WERI-Rb-1 (cell line): Measurements from ENCODE around the gene MMP11.

Experiments used
- DNase-seq: peaks from one replicate; pipeline ENCODE4 v3.0.0-alpha.2; 2020
- H3K27ac ChIP-seq: fragments of 250-450 bp; sonication (Bioruptor Pico); 2 replicates; pipeline ENCODE4 v1.5.1; 2020; ENCODE audit warnings: mild to moderate bottlenecking, moderate library complexity
- H3K27me3 ChIP-seq: fragments of 250-450 bp; sonication (Bioruptor Pico); 2 replicates; pipeline ENCODE4 v1.5.1; 2021; ENCODE audit warnings: mild to moderate bottlenecking, low read depth, moderate library complexity; ENCODE audit not compliant: insufficient read depth, severe bottlenecking
- H3K36me3 ChIP-seq: fragments of 250-450 bp; sonication (Bioruptor Pico); 2 replicates; pipeline ENCODE4 v1.5.1; 2020; ENCODE audit warnings: mild to moderate bottlenecking, moderate library complexity
- H3K4me3 ChIP-seq: 2 replicates; pipeline ENCODE4 v1.5.1; 2011; ENCODE audit warnings: low read depth, mild to moderate bottlenecking, control low read depth, low read length
- H3K9me3 ChIP-seq: fragments of 250-450 bp; sonication (Bioruptor Pico); 2 replicates; pipeline ENCODE4 v1.5.1; 2021; ENCODE audit warnings: mild to moderate bottlenecking, moderate library complexity; ENCODE audit not compliant: severe bottlenecking
- TF ChIP-seq, protein P1 (sequence below): IDR thresholded peaks from 2 replicates; pipeline ENCODE4 v1.5.1; 2011; ENCODE audit warnings: low read depth, mild to moderate bottlenecking, control low read depth, inconsistent platforms, low read length

The MMP11 gene

GRCh38 chr22:23817146-23817545 lies 44.5 kb downstream of the MMP11 start:
- no peak for DNase-seq
- TF ChIP-seq, protein P1, sequence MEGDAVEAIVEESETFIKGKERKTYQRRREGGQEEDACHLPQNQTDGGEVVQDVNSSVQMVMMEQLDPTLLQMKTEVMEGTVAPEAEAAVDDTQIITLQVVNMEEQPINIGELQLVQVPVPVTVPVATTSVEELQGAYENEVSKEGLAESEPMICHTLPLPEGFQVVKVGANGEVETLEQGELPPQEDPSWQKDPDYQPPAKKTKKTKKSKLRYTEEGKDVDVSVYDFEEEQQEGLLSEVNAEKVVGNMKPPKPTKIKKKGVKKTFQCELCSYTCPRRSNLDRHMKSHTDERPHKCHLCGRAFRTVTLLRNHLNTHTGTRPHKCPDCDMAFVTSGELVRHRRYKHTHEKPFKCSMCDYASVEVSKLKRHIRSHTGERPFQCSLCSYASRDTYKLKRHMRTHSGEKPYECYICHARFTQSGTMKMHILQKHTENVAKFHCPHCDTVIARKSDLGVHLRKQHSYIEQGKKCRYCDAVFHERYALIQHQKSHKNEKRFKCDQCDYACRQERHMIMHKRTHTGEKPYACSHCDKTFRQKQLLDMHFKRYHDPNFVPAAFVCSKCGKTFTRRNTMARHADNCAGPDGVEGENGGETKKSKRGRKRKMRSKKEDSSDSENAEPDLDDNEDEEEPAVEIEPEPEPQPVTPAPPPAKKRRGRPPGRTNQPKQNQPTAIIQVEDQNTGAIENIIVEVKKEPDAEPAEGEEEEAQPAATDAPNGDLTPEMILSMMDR = no peak
- Histone ChIP-seq H3K36me3 (peaks cover 83% of the 10 kb centered on the region), H3K4me3 (no peak overlapping the region), H3K9me3 (no peaks in the 10 kb centered on the region), H3K27ac (no peak overlapping the region), H3K27me3 (no peaks in the 10 kb centered on the region)

GRCh38 chr22:23818541-23818940 lies 45.9 kb downstream of the MMP11 start:
- TF ChIP-seq, protein P1 = no peak
- Histone ChIP-seq H3K36me3 (peaks cover 88% of the 10 kb centered on the region), H3K27ac (no peak overlapping the region), H3K4me3 (no peak overlapping the region), H3K9me3 (no peaks in the 10 kb centered on the region), H3K27me3 (no peaks in the 10 kb centered on the region)
- DNase-seq = no peak

GRCh38 chr22:23820748-23821211 lies 48.1 kb downstream of the MMP11 start:
- Histone ChIP-seq H3K4me3 (no peak overlapping the region), H3K27me3 (no peaks in the 10 kb centered on the region), H3K9me3 (no peaks in the 10 kb centered on the region), H3K36me3 (peaks cover 95% of the 10 kb centered on the region), H3K27ac (no peak overlapping the region)
- no peak for DNase-seq
- TF ChIP-seq, protein P1 = no peak

DNA sequence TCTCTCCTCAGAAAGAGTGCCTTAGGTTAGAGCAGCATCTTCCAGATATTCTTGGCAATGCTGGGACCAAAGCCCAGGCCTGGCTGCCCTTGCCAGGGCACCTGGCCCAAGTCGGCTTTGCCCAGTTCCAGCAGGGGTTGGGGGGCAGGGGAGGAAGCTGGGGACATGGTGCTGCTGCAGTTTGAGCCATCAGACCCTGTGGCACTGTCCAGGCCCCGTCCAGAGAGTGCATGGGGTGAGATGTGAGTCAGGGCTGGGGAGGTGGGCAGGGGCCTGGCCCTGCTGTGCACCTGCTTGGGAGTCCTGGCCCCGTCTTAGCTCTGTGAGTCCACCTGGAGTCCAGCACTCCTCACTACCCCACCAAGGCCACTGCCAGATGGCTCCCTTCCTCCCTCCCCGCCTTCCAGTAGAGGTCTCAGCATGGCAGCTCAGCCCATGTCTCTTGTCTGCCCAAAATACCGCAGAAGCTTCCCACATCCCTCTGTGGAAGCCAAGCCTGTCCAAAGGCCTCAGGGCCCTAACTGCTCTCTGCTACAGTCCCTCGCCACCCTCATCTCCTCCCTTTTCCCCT lies 49.5 kb downstream of the MMP11 start:
- no peaks in the 10 kb centered on the region for H3K27me3 ChIP-seq
- no peak overlapping the region for H3K27ac ChIP-seq
- DNase-seq = no peak
- TF ChIP-seq, protein P1 = no peak
- no peak overlapping the region for H3K4me3 ChIP-seq
- peaks cover 96% of the 10 kb centered on the region for H3K36me3 ChIP-seq
- H3K9me3 ChIP-seq = no peaks in the 10 kb centered on the region

- H3K36me3 ChIP-seq = peaks cover 95% of the 10 kb centered on the region
- TF ChIP-seq, protein P1 = no peak
- DNase-seq = no peak
- no peaks in the 10 kb centered on the region for H3K9me3 ChIP-seq
- no peaks in the 10 kb centered on the region for H3K27me3 ChIP-seq
- H3K4me3 ChIP-seq = no peak overlapping the region
- H3K27ac ChIP-seq = no peak overlapping the region
Observed at GRCh38 chr22:23823331-23823791, 50.7 kb downstream of the MMP11 start.
